K562 (cell line): ENCODE data around the gene GDF15. TPM values are rescaled to one million over a fixed set of nuclear protein-coding genes. Genes with fewer than 3 reads are reported as not detected.

ENCODE experiments used
- CHD2 ChIP-seq: IDR thresholded peaks from 2 replicates; pipeline ENCODE4 v1.6.1; 2011; ENCODE audit warnings: low read depth, low read length
- GABPB1 ChIP-seq: sonication (generic); formaldehyde crosslinking; IDR thresholded peaks from 2 replicates; pipeline ENCODE4 v1.8.0; 2022; ENCODE audit warnings: mild to moderate bottlenecking, missing genetic modification reagents
- HMGN3 ChIP-seq: IDR thresholded peaks from 2 replicates; pipeline ENCODE4 v1.6.1; 2011; ENCODE audit warnings: borderline replicate concordance, low read depth, mild to moderate bottlenecking, mixed read lengths, low read length; ENCODE audit not compliant: insufficient read length; ENCODE audit errors: extremely low read depth
- MEF2A ChIP-seq: IDR thresholded peaks from 2 replicates; pipeline ENCODE4 v1.6.1; 2011; ENCODE audit warnings: low read depth, mild to moderate bottlenecking, low read length, moderate library complexity; ENCODE audit not compliant: control insufficient read depth
- NFE2 ChIP-seq: IDR thresholded peaks from 2 replicates; pipeline ENCODE4 v1.6.1; 2014; ENCODE audit warnings: antibody characterized with exemption, low read depth
- NR3C1 ChIP-seq: sonication (generic); formaldehyde crosslinking; IDR thresholded peaks from 2 replicates; pipeline ENCODE4 v1.8.1; 2022; ENCODE audit warnings: missing genetic modification reagents
- RBM17 ChIP-seq: fragments of 200-400 bp; formaldehyde crosslinking; IDR thresholded peaks from 2 replicates; pipeline ENCODE4 v1.6.1; 2017; ENCODE audit warnings: low read depth, mild to moderate bottlenecking, low read length, borderline replicate concordance
- SNIP1 ChIP-seq: fragments of 450-650 bp; IDR thresholded peaks from 2 replicates; pipeline ENCODE4 v1.7.1; 2017; ENCODE audit warnings: low read depth, mild to moderate bottlenecking
- SUPT5H ChIP-seq: fragments of 450-650 bp; IDR thresholded peaks from 2 replicates; pipeline ENCODE4 v1.6.1; 2016
- ZBED1 ChIP-seq: IDR thresholded peaks from 2 replicates; pipeline ENCODE4 v1.6.1; 2014
- polyA plus RNA-seq, 8 experiments: library from polyadenylated mRNA; depleted of rRNA in 4 of 8; stranded (reverse) in 5 of 8; unstranded in 3 of 8; fragments of >200 nt; fragmentation: Nextera tagmentation in 2 of 8; fragmentation: Illumina TruSeq in 1 of 8; extraction: Ambion mirVana in 2 of 8; extraction: Trizol in 1 of 8; gene quantifications; 2 replicates each; pipeline versions ENCODE4 v1.2.1 to v1.2.3, GENCODE V29; 2011 to 2014; ENCODE audit warnings: inconsistent platforms in 1 of 8, missing spikeins in 1 of 8
- total RNA-seq, 7 experiments: library from RNA; depleted of rRNA in 6 of 7; stranded (reverse); fragments of >200 nt in 6 of 7; fragmentation: Illumina TruSeq in 2 of 7; extraction: Trizol in 2 of 7; gene quantifications; 2 replicates each; pipeline versions ENCODE4 v1.2.1 to v1.2.3, GENCODE V29; 2011 to 2021; ENCODE audit warnings: low replicate concordance in 1 of 7
- TF ChIP-seq, protein P1 (sequence below), 3 experiments: fragments of 200-800 bp in 1 of 3; fragments of 250-450 bp in 1 of 3; fragments of 450-650 bp in 1 of 3; sonication (Bioruptor Pico) in 1 of 3; sonication (Bioruptor generic) in 1 of 3; formaldehyde crosslinking in 1 of 3; IDR thresholded peaks; 2 replicates each; pipeline versions ENCODE4 v1.6.1 to v1.8.0; 2016 to 2022; ENCODE audit warnings: mild to moderate bottlenecking in 2 of 3, missing genetic modification characterization in 2 of 3, missing compliant biosample characterization in 1 of 3, moderate library complexity in 1 of 3
- TF ChIP-seq, protein P2 (sequence below): fragments of 250-450 bp; sonication (Bioruptor Pico); IDR thresholded peaks from 2 replicates; pipeline ENCODE4 v1.5.0; 2021; ENCODE audit warnings: mild to moderate bottlenecking, moderate library complexity
- TF ChIP-seq, protein P3 (sequence below): sonication (generic); formaldehyde crosslinking; IDR thresholded peaks from 2 replicates; pipeline ENCODE4 v1.5.0; 2020; ENCODE audit warnings: missing genetic modification reagents
- TF ChIP-seq, protein P4 (sequence below): sonication (generic); formaldehyde crosslinking; IDR thresholded peaks from 2 replicates; pipeline ENCODE4 v1.8.1; 2023; ENCODE audit warnings: mild to moderate bottlenecking, missing genetic modification reagents
- TF ChIP-seq, protein P5 (sequence below): sonication (generic); formaldehyde crosslinking; IDR thresholded peaks from 2 replicates; pipeline ENCODE4 v1.8.1; 2022; ENCODE audit warnings: missing genetic modification reagents

The GDF15 gene
- total and polyA plus RNA-seq, 9 of the 15 experiments (the other 6 are each of a cell fraction or from before 2014, with no cell fraction given), result 2.3 to 82.4 (median 12.5) TPM

DNA sequence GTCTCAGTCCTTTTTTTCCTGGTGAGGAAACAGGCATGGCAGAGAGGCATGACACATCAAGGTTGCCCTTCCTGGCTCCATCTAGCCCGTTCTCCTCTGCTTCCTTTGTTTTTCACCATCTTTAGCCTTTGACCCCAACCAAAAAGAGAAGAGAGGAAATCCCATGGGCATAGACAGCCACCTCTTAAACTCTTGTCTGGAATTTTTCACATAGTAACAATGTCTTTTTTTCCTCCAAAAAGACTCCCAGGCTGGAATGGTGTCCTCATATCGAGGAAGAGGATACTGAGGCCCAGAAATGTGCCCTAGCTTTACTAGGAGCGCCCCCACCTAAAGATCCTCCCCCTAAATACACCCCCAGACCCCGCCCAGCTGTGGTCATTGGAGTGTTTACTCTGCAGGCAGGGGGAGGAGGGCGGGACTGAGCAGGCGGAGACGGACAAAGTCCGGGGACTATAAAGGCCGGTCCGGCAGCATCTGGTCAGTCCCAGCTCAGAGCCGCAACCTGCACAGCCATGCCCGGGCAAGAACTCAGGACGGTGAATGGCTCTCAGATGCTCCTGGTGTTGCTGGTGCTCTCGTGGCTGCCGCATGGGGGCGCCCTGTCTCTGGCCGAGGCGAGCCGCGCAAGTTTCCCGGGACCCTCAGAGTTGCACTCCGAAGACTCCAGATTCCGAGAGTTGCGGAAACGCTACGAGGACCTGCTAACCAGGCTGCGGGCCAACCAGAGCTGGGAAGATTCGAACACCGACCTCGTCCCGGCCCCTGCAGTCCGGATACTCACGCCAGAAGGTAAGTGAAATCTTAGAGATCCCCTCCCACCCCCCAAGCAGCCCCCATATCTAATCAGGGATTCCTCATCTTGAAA is at the start of gene GDF15 (continued):
- TF ChIP-seq, protein P1, sequence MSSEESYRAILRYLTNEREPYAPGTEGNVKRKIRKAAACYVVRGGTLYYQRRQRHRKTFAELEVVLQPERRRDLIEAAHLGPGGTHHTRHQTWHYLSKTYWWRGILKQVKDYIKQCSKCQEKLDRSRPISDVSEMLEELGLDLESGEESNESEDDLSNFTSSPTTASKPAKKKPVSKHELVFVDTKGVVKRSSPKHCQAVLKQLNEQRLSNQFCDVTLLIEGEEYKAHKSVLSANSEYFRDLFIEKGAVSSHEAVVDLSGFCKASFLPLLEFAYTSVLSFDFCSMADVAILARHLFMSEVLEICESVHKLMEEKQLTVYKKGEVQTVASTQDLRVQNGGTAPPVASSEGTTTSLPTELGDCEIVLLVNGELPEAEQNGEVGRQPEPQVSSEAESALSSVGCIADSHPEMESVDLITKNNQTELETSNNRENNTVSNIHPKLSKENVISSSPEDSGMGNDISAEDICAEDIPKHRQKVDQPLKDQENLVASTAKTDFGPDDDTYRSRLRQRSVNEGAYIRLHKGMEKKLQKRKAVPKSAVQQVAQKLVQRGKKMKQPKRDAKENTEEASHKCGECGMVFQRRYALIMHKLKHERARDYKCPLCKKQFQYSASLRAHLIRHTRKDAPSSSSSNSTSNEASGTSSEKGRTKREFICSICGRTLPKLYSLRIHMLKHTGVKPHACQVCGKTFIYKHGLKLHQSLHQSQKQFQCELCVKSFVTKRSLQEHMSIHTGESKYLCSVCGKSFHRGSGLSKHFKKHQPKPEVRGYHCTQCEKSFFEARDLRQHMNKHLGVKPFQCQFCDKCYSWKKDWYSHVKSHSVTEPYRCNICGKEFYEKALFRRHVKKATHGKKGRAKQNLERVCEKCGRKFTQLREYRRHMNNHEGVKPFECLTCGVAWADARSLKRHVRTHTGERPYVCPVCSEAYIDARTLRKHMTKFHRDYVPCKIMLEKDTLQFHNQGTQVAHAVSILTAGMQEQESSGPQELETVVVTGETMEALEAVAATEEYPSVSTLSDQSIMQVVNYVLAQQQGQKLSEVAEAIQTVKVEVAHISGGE (CRISPR knock-in tag; IDR thresholded peaks at IDR 0.05), result peak in 2 of 3 experiments; percentile 59 to 88; a peak in 3 of 6 replicates
- TF ChIP-seq, protein P2, sequence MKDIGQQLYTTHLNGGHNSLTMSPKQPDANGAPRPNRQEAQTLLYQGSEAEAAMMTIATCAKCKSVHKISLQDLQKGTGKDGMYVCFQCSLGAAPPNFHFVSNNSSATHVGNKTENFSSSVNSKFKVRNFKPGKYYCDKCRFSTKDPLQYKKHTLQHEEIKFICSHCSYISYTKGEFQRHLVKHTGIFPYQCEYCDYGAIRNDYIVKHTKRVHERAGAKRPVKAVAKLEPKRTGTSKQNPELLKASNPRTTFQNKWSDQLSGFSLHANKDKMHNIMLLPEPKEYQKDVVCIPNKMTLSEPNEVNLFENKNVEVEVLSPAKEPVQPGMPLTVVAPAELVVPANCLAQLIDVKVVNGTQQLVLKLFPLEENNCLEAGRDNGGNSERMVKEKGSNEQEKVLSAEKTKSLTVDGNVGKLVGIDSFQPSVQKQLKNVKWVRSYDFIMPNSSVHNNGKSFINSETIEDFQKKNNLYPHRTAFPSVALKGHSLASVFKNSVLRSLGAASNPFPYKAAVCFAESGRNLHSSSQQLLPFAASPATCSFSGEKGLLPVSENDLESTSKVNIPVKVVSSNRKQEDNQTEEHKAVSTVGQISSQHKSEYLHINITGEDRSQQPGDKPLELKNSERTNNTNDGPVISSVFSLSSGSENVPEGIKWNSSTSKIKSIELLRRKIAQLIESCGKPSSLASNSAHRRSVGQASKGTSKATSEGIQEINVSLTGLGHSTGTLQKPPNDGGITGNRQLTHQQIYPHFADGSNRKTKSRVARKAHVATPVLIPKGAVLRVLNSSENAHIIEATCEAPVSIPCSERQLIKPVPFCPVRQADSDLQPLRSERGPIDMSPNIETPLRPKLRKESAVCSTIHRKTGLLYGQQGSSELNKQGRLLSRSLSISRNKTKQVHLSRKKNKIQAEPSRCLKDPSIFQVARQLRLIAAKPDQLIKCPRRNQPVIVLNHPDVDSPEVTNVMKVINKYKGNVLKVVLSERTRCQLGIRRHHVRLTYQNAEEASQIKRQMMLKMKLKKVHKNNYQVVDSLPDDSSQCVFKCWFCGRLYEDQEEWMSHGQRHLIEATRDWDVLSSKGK, result no peak
- TF ChIP-seq NFE2 (peak; percentile 46), MEF2A (0 out of 2 replicates have a peak, but pooled peaks have one; percentile 24), SUPT5H (peak; percentile 98), NR3C1 (CRISPR knock-in tag) (no peak), SNIP1 (no peak), HMGN3 (peak; percentile 87), CHD2 (no peak), GABPB1 (peak; percentile 80), ZBED1 (peak; percentile 91; the same call in 1 of the 2 replicates), RBM17 (no peak)
- TF ChIP-seq, protein P3, sequence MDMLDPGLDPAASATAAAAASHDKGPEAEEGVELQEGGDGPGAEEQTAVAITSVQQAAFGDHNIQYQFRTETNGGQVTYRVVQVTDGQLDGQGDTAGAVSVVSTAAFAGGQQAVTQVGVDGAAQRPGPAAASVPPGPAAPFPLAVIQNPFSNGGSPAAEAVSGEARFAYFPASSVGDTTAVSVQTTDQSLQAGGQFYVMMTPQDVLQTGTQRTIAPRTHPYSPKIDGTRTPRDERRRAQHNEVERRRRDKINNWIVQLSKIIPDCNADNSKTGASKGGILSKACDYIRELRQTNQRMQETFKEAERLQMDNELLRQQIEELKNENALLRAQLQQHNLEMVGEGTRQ (CRISPR knock-in tag), result no peak
- TF ChIP-seq, protein P4, sequence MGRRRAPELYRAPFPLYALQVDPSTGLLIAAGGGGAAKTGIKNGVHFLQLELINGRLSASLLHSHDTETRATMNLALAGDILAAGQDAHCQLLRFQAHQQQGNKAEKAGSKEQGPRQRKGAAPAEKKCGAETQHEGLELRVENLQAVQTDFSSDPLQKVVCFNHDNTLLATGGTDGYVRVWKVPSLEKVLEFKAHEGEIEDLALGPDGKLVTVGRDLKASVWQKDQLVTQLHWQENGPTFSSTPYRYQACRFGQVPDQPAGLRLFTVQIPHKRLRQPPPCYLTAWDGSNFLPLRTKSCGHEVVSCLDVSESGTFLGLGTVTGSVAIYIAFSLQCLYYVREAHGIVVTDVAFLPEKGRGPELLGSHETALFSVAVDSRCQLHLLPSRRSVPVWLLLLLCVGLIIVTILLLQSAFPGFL (CRISPR knock-in tag), result no peak
- TF ChIP-seq, protein P5, sequence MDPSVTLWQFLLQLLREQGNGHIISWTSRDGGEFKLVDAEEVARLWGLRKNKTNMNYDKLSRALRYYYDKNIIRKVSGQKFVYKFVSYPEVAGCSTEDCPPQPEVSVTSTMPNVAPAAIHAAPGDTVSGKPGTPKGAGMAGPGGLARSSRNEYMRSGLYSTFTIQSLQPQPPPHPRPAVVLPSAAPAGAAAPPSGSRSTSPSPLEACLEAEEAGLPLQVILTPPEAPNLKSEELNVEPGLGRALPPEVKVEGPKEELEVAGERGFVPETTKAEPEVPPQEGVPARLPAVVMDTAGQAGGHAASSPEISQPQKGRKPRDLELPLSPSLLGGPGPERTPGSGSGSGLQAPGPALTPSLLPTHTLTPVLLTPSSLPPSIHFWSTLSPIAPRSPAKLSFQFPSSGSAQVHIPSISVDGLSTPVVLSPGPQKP (CRISPR knock-in tag), result no peak
